ENCODE results near the gene RPH3AL.
"Not testable (repeated sequence)": the region's sequence is repeated elsewhere in the genome, so short reads cannot be mapped to it uniquely, and the experiment has no call there.

RPH3AL gene

GRCh38 chr17:234163-234993, 118.2 kb downstream of the RPH3AL start:
- not testable (repeated sequence) for DNase-seq

GRCh38 chr17:233473-233941, 119.1 kb downstream of the RPH3AL start:
- DNase-seq: no peak

GRCh38 chr17:231966-232807, 120.4 kb downstream of the RPH3AL start:
- no peak for DNase-seq

GRCh38 chr17:231191-231965, 121.2 kb downstream of the RPH3AL start:
- no peak for DNase-seq

- DNase-seq: no peak
These were observed 122.2 kb downstream of the RPH3AL start for GRCh38 chr17:230395-230770.

GRCh38 chr17:229709-230394, 122.8 kb downstream of the RPH3AL start:
- no peak for DNase-seq

GRCh38 chr17:228951-229708, 123.5 kb downstream of the RPH3AL start:
- no peak for DNase-seq

GRCh38 chr17:227946-228615, 124.5 kb downstream of the RPH3AL start:
- no peak for DNase-seq

GRCh38 chr17:227078-227945, 125.3 kb downstream of the RPH3AL start:
- no peak for DNase-seq

GRCh38 chr17:226108-227077, 126.2 kb downstream of the RPH3AL start:
- no peak for DNase-seq

- no peak for DNase-seq
These were observed 127.1 kb downstream of the RPH3AL start for GRCh38 chr17:225551-225950.

- DNase-seq: not testable (repeated sequence)
These were observed 128.0 kb downstream of the RPH3AL start for GRCh38 chr17:224576-224975.

GRCh38 chr17:223723-224471, 128.7 kb downstream of the RPH3AL start:
- no peak for DNase-seq

GRCh38 chr17:222172-222571, 130.4 kb downstream of the RPH3AL start:
- no peak for DNase-seq

- no peak for DNase-seq
These were observed 132.9 kb downstream of the RPH3AL start for GRCh38 chr17:219696-220095.

- DNase-seq: no peak
These were observed 134.0 kb downstream of the RPH3AL start for GRCh38 chr17:218432-219110.

- no peak for DNase-seq
These were observed 136.0 kb downstream of the RPH3AL start for GRCh38 chr17:216625-217024.

Data from NCI-H774 (cell line).